Erythroblast (primary cell): ENCODE measurements around the gene METTL13.

ENCODE experiments used
- DNase-seq, 2 experiments: peaks; one replicate each; lab custom pipeline; 2025; lab: John Stamatoyannopoulos, UW
- GATA1 ChIP-seq: IDR thresholded peaks from 2 replicates; pipeline ENCODE4 v1.6.1; 2011; ENCODE audit warnings: low read depth, mild to moderate bottlenecking, control low read depth, low read length, moderate library complexity
- POLR2A ChIP-seq: IDR thresholded peaks from 2 replicates; pipeline ENCODE4 v1.6.1; 2011; ENCODE audit warnings: mild to moderate bottlenecking, low read length

Gene METTL13

GRCh38 chr1:171781176-171781875 lies at the start of gene METTL13:
TSS of gene METTL13 (plus strand) at chr1:171781660. CDS start at chr1:171781968, 308 bp downstream.
- peak; percentile 87 for TF ChIP-seq POLR2A
- no peak for TF ChIP-seq GATA1
- DNase-seq, result peak; percentile 99 to 100

- no peak for DNase-seq
- TF ChIP-seq POLR2A, result no peak
Observed at GRCh38 chr1:171736196-171736595, 45.3 kb upstream of the METTL13 start.

- no peak for DNase-seq
- TF ChIP-seq POLR2A, result no peak
- no peak for TF ChIP-seq GATA1
Observed at GRCh38 chr1:171738911-171739310, 42.5 kb upstream of the METTL13 start.

- TF ChIP-seq POLR2A, result no peak
- no peak for TF ChIP-seq GATA1
- no peak for DNase-seq
Observed at GRCh38 chr1:171739656-171740055, 41.8 kb upstream of the METTL13 start.

- TF ChIP-seq POLR2A, result no peak
- TF ChIP-seq GATA1, result no peak
- no peak for DNase-seq
Observed at GRCh38 chr1:171740356-171740863, 41.0 kb upstream of the METTL13 start.

- DNase-seq, result peak; percentile 76 to 79
Observed at GRCh38 chr1:171740987-171741871, 40.2 kb upstream of the METTL13 start.

GRCh38 chr1:171741872-171742576 lies 39.4 kb upstream of the METTL13 start, which contains the start of gene VAMP4:
TSS of gene VAMP4 (minus strand) at chr1:171742065. CDS start at chr1:171738414, 3,651 bp downstream.
- DNase-seq, result peak; percentile 89 to 91
- TF ChIP-seq POLR2A (peak; percentile 96), GATA1 (no peak)

More at GRCh38 chr1:171740987-171741871, 40.2 kb upstream of the METTL13 start:
- TF ChIP-seq GATA1 (no peak), POLR2A (no peak)

- DNase-seq, result peak; percentile 66 to 74
- TF ChIP-seq GATA1 (no peak), POLR2A (no peak)
Observed at GRCh38 chr1:171742577-171742922, 38.9 kb upstream of the METTL13 start.

- peak; percentile 22 to 46 for DNase-seq
- TF ChIP-seq GATA1, result no peak
- TF ChIP-seq POLR2A, result peak; percentile 23
Observed at GRCh38 chr1:171743081-171743870, 38.2 kb upstream of the METTL13 start.

GRCh38 chr1:171744986-171745385 lies 36.5 kb upstream of the METTL13 start:
- DNase-seq, result no peak
- TF ChIP-seq GATA1 (no peak), POLR2A (no peak)

- DNase-seq, result no peak
- TF ChIP-seq GATA1 (no peak), POLR2A (no peak)
Observed at GRCh38 chr1:171748651-171749050, 32.8 kb upstream of the METTL13 start.

GRCh38 chr1:171751221-171751620 lies 30.2 kb upstream of the METTL13 start:
- TF ChIP-seq POLR2A, result no peak
- TF ChIP-seq GATA1, result no peak
- no peak for DNase-seq
